ENCODE data around the gene PANX3.

DNA sequence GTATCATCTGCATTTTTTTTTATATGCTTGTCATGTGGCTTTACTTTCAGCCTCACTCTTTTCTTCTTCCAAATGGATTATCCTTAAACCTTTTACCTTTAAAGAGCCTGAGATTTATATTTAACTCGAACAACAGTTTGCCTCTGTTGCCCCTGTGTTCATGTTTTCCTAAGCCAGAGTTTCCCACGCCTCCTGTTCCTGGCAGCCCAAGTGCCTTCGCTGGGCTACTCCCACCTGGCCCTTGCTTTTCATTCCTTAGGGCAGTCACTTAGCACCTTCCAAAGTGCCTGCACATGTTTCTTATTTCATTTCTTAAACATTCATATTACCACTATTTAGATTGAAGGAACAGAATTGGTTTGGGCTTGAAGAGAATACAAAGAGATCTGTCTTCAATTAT is 24.7 kb downstream of the PANX3 start:
- TF ChIP-seq, protein P1, sequence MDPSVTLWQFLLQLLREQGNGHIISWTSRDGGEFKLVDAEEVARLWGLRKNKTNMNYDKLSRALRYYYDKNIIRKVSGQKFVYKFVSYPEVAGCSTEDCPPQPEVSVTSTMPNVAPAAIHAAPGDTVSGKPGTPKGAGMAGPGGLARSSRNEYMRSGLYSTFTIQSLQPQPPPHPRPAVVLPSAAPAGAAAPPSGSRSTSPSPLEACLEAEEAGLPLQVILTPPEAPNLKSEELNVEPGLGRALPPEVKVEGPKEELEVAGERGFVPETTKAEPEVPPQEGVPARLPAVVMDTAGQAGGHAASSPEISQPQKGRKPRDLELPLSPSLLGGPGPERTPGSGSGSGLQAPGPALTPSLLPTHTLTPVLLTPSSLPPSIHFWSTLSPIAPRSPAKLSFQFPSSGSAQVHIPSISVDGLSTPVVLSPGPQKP (CRISPR knock-in tag; IDR thresholded peaks at IDR 0.05): no peak
- TF ChIP-seq, protein P2, sequence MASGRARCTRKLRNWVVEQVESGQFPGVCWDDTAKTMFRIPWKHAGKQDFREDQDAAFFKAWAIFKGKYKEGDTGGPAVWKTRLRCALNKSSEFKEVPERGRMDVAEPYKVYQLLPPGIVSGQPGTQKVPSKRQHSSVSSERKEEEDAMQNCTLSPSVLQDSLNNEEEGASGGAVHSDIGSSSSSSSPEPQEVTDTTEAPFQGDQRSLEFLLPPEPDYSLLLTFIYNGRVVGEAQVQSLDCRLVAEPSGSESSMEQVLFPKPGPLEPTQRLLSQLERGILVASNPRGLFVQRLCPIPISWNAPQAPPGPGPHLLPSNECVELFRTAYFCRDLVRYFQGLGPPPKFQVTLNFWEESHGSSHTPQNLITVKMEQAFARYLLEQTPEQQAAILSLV (tag; IDR thresholded peaks at IDR 0.05): no peak
- TF ChIP-seq RFX7 (CRISPR knock-in tag; IDR thresholded peaks at IDR 0.05) (no peak), ZEB2 (IDR thresholded peaks at IDR 0.05) (no peak), MXI1 (IDR thresholded peaks at IDR 0.05; ENCODE audit: low read depth, low read length) (no peak)
- TF ChIP-seq, protein P3, sequence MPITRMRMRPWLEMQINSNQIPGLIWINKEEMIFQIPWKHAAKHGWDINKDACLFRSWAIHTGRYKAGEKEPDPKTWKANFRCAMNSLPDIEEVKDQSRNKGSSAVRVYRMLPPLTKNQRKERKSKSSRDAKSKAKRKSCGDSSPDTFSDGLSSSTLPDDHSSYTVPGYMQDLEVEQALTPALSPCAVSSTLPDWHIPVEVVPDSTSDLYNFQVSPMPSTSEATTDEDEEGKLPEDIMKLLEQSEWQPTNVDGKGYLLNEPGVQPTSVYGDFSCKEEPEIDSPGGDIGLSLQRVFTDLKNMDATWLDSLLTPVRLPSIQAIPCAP (CRISPR knock-in tag; IDR thresholded peaks at IDR 0.05; ENCODE audit: borderline replicate concordance): no peak
- TF ChIP-seq, protein P4, sequence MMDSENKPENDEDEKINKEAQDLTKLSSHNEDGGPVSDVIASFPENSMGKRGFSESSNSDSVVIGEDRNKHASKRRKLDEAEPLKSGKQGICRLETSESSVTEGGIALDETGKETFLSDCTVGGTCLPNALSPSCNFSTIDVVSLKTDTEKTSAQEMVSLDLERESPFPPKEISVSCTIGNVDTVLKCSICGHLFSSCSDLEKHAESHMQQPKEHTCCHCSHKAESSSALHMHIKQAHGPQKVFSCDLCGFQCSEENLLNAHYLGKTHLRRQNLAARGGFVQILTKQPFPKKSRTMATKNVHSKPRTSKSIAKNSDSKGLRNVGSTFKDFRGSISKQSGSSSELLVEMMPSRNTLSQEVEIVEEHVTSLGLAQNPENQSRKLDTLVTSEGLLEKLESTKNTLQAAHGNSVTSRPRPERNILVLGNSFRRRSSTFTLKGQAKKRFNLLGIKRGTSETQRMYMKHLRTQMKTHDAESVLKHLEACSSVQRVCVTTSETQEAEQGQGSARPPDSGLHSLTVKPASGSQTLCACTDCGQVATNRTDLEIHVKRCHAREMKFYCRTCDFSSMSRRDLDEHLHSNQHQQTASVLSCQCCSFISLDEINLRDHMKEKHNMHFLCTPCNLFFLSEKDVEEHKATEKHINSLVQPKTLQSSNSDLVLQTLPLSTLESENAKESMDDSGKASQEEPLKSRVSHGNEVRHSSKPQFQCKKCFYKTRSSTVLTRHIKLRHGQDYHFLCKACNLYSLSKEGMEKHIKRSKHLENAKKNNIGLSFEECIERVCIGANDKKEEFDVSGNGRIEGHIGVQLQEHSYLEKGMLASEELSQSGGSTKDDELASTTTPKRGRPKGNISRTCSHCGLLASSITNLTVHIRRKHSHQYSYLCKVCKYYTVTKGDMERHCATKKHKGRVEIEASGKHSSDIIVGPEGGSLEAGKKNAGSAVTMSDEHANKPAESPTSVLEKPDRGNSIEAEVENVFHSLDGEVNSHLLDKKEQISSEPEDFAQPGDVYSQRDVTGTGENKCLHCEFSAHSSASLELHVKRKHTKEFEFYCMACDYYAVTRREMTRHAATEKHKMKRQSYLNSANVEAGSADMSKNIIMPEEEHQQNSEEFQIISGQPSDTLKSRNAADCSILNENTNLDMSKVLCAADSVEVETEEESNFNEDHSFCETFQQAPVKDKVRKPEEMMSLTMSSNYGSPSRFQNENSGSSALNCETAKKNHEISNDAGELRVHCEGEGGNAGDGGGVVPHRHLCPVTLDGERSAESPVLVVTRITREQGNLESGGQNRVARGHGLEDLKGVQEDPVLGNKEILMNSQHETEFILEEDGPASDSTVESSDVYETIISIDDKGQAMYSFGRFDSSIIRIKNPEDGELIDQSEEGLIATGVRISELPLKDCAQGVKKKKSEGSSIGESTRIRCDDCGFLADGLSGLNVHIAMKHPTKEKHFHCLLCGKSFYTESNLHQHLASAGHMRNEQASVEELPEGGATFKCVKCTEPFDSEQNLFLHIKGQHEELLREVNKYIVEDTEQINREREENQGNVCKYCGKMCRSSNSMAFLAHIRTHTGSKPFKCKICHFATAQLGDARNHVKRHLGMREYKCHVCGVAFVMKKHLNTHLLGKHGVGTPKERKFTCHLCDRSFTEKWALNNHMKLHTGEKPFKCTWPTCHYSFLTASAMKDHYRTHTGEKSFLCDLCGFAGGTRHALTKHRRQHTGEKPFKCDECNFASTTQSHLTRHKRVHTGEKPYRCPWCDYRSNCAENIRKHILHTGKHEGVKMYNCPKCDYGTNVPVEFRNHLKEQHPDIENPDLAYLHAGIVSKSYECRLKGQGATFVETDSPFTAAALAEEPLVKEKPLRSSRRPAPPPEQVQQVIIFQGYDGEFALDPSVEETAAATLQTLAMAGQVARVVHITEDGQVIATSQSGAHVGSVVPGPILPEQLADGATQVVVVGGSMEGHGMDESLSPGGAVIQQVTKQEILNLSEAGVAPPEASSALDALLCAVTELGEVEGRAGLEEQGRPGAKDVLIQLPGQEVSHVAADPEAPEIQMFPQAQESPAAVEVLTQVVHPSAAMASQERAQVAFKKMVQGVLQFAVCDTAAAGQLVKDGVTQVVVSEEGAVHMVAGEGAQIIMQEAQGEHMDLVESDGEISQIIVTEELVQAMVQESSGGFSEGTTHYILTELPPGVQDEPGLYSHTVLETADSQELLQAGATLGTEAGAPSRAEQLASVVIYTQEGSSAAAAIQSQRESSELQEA (IDR thresholded peaks at IDR 0.05; ENCODE audit: low read depth): no peak
- TF ChIP-seq, protein P5, sequence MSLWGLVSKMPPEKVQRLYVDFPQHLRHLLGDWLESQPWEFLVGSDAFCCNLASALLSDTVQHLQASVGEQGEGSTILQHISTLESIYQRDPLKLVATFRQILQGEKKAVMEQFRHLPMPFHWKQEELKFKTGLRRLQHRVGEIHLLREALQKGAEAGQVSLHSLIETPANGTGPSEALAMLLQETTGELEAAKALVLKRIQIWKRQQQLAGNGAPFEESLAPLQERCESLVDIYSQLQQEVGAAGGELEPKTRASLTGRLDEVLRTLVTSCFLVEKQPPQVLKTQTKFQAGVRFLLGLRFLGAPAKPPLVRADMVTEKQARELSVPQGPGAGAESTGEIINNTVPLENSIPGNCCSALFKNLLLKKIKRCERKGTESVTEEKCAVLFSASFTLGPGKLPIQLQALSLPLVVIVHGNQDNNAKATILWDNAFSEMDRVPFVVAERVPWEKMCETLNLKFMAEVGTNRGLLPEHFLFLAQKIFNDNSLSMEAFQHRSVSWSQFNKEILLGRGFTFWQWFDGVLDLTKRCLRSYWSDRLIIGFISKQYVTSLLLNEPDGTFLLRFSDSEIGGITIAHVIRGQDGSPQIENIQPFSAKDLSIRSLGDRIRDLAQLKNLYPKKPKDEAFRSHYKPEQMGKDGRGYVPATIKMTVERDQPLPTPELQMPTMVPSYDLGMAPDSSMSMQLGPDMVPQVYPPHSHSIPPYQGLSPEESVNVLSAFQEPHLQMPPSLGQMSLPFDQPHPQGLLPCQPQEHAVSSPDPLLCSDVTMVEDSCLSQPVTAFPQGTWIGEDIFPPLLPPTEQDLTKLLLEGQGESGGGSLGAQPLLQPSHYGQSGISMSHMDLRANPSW (CRISPR knock-in tag; IDR thresholded peaks at IDR 0.05): no peak
- TF ChIP-seq, protein P6, sequence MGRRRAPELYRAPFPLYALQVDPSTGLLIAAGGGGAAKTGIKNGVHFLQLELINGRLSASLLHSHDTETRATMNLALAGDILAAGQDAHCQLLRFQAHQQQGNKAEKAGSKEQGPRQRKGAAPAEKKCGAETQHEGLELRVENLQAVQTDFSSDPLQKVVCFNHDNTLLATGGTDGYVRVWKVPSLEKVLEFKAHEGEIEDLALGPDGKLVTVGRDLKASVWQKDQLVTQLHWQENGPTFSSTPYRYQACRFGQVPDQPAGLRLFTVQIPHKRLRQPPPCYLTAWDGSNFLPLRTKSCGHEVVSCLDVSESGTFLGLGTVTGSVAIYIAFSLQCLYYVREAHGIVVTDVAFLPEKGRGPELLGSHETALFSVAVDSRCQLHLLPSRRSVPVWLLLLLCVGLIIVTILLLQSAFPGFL (CRISPR knock-in tag; IDR thresholded peaks at IDR 0.05): no peak

Data from K562 (cell line).